KMS-11 (cell line): Measurements from ENCODE around the gene UPF2.

ENCODE experiments used
- H2AFZ ChIP-seq: fragments of 200-600 bp; sonication (generic); 2 replicates; pipeline ENCODE4 v1.6.1; 2016; ENCODE audit warnings: antibody characterized with exemption, mixed run types, low read depth
- H3K27ac ChIP-seq: fragments of 200-600 bp; sonication (generic); 2 replicates; pipeline ENCODE4 v1.6.1; 2016; ENCODE audit warnings: mild to moderate bottlenecking, mixed run types
- H3K27me3 ChIP-seq: fragments of 200-600 bp; sonication (generic); 2 replicates; pipeline ENCODE4 v1.6.1; 2017; ENCODE audit warnings: mild to moderate bottlenecking, low read depth, mixed run types, moderate library complexity; ENCODE audit not compliant: insufficient read depth
- H3K36me3 ChIP-seq: fragments of 200-600 bp; sonication (generic); 2 replicates; pipeline ENCODE4 v1.6.1; 2017; ENCODE audit warnings: mild to moderate bottlenecking, mixed run types; ENCODE audit not compliant: insufficient read depth
- H3K4me1 ChIP-seq: fragments of 200-600 bp; sonication (generic); 2 replicates; pipeline ENCODE4 v1.6.1; 2016; ENCODE audit warnings: mild to moderate bottlenecking, low read depth, mixed run types; ENCODE audit not compliant: poor library complexity, severe bottlenecking
- H3K4me2 ChIP-seq: fragments of 200-600 bp; sonication (generic); 2 replicates; pipeline ENCODE4 v1.7.0; 2016; ENCODE audit warnings: mild to moderate bottlenecking, mixed run types
- H3K4me3 ChIP-seq: fragments of 200-600 bp; sonication (generic); IDR thresholded peaks from 2 replicates; pipeline ENCODE4 v1.6.1; 2017; ENCODE audit warnings: low read depth, low read length, mixed read lengths; ENCODE audit not compliant: insufficient read depth
- H3K79me2 ChIP-seq: fragments of 200-600 bp; sonication (generic); 2 replicates; pipeline ENCODE4 v1.6.1; 2016; ENCODE audit warnings: low read depth, mixed run types; ENCODE audit not compliant: insufficient read depth
- H3K9ac ChIP-seq: fragments of 200-600 bp; sonication (generic); 2 replicates; pipeline ENCODE4 v1.6.1; 2016; ENCODE audit warnings: mild to moderate bottlenecking, mixed run types
- H4K20me1 ChIP-seq: fragments of 200-600 bp; sonication (generic); 2 replicates; pipeline ENCODE4 v1.6.1; 2016; ENCODE audit warnings: mild to moderate bottlenecking, mixed run types; ENCODE audit not compliant: insufficient read depth
- CTCF ChIP-seq: fragments of 200-600 bp; sonication (generic); conservative IDR thresholded peaks from 2 replicates; pipeline ENCODE4 v1.6.1; 2017; ENCODE audit warnings: low read depth, mild to moderate bottlenecking, antibody characterized with exemption, low read length, moderate library complexity, mixed read lengths

UPF2 gene

DNA sequence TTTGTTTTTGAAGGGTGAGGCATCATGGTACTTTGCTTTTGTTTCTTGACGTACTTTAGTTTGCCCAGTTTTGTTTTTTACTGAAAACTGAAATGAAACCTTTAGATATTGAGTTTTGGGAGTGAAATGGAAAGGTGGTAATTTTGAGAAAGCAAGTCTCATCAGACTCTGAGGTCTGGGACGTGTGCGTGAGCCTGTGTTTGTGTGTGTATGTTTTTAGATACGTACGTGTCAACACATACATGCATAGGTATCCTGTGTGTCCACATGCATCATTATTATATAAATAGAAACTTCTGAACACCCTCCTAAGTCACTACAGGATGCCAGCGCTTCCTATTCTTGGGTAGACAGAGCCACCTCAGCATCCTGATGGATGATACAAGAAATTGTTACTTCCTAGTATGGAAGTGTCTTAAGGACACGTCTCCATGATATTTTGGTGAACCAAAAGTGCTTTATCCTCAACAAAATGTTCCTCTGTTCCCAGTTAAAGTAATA lies 171.7 kb downstream of the UPF2 start:
- H3K36me3 ChIP-seq: no peaks in the 10 kb centered on the region
- H3K27ac ChIP-seq: no peak overlapping the region
- H4K20me1 ChIP-seq: no peaks in the 10 kb centered on the region
- H3K4me1 ChIP-seq: no peaks in the 10 kb centered on the region
- H2AFZ ChIP-seq: no peak overlapping the region
- H3K79me2 ChIP-seq: no peaks in the 10 kb centered on the region
- H3K9ac ChIP-seq: no peak overlapping the region
- no peak overlapping the region for H3K4me2 ChIP-seq
- no peaks in the 10 kb centered on the region; the same call in 1 of the 2 replicates for H3K27me3 ChIP-seq
- H3K4me3 ChIP-seq: no peak overlapping the region
- TF ChIP-seq CTCF: no peak

DNA sequence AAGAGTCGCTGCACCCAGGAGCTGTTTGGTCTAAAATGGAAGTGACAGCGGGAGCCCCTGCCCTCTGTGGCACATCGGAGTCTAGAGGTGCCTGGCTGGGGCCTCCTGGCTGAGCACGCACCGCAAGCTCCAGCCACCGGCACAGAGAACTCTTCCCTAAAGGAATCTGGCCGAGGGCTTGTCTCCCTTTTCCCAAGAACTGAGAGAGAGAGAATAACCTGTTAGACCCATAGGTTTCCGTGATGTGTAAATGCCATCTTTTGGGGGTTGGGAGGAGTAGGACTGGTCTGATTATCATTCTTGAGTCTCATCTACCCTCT lies 172.2 kb downstream of the UPF2 start:
- no peaks in the 10 kb centered on the region for H3K79me2 ChIP-seq

More for the DNA sequence above, 172.2 kb downstream of the UPF2 start:
- H3K4me2 ChIP-seq: no peak overlapping the region
- H3K4me3 ChIP-seq: no peak overlapping the region
- no peaks in the 10 kb centered on the region for H4K20me1 ChIP-seq
- no peak overlapping the region for H2AFZ ChIP-seq
- no peaks in the 10 kb centered on the region for H3K36me3 ChIP-seq
- H3K27ac ChIP-seq: no peak overlapping the region
- TF ChIP-seq CTCF: no peak
- peaks cover 5% of the 10 kb centered on the region for H3K27me3 ChIP-seq
- no peak overlapping the region for H3K9ac ChIP-seq
- no peaks in the 10 kb centered on the region for H3K4me1 ChIP-seq
